ENCODE data around the gene SMARCC2.

DNA sequence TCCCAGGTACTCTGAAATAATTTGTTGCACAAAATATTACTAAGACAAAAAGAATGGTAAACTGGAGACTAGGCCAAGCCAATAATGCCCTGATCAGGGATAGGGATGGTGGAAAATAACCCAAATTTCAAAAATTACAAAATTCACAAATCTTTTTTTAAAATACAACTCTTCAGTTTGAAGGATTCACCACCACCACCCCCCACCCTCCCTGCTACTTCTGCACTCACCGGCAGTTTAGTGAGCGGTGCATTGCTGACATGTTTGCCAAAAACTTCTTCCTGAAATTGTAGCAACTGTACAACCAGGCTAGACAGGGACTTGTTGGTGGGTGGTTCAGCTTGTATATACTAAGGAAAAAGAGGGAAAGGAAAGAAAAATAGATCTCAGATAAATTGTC is 2.3 kb downstream of the SMARCC2 start:
- TF ChIP-seq, protein P1, sequence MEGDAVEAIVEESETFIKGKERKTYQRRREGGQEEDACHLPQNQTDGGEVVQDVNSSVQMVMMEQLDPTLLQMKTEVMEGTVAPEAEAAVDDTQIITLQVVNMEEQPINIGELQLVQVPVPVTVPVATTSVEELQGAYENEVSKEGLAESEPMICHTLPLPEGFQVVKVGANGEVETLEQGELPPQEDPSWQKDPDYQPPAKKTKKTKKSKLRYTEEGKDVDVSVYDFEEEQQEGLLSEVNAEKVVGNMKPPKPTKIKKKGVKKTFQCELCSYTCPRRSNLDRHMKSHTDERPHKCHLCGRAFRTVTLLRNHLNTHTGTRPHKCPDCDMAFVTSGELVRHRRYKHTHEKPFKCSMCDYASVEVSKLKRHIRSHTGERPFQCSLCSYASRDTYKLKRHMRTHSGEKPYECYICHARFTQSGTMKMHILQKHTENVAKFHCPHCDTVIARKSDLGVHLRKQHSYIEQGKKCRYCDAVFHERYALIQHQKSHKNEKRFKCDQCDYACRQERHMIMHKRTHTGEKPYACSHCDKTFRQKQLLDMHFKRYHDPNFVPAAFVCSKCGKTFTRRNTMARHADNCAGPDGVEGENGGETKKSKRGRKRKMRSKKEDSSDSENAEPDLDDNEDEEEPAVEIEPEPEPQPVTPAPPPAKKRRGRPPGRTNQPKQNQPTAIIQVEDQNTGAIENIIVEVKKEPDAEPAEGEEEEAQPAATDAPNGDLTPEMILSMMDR (IDR thresholded peaks at IDR 0.05), result no peak
- TF ChIP-seq, protein P2, sequence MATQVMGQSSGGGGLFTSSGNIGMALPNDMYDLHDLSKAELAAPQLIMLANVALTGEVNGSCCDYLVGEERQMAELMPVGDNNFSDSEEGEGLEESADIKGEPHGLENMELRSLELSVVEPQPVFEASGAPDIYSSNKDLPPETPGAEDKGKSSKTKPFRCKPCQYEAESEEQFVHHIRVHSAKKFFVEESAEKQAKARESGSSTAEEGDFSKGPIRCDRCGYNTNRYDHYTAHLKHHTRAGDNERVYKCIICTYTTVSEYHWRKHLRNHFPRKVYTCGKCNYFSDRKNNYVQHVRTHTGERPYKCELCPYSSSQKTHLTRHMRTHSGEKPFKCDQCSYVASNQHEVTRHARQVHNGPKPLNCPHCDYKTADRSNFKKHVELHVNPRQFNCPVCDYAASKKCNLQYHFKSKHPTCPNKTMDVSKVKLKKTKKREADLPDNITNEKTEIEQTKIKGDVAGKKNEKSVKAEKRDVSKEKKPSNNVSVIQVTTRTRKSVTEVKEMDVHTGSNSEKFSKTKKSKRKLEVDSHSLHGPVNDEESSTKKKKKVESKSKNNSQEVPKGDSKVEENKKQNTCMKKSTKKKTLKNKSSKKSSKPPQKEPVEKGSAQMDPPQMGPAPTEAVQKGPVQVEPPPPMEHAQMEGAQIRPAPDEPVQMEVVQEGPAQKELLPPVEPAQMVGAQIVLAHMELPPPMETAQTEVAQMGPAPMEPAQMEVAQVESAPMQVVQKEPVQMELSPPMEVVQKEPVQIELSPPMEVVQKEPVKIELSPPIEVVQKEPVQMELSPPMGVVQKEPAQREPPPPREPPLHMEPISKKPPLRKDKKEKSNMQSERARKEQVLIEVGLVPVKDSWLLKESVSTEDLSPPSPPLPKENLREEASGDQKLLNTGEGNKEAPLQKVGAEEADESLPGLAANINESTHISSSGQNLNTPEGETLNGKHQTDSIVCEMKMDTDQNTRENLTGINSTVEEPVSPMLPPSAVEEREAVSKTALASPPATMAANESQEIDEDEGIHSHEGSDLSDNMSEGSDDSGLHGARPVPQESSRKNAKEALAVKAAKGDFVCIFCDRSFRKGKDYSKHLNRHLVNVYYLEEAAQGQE (IDR thresholded peaks at IDR 0.05; ENCODE audit: insufficient read depth in 1 of 2, low read depth in 2 of 2, low read length in 1 of 2), result no peak
- no peak for TF ChIP-seq TCF7L2 (IDR thresholded peaks at IDR 0.05; ENCODE audit: low read depth, low read length)
- no peak for TF ChIP-seq POLR2AphosphoS5 (IDR thresholded peaks at IDR 0.05; ENCODE audit: low read depth, low read length)
- no peak for TF ChIP-seq SIN3A (IDR thresholded peaks at IDR 0.05; ENCODE audit: borderline replicate concordance, insufficient read depth, low read depth, low read length)

All from Panc1 (cell line).